Nephron progenitor cell (in vitro differentiated cells): Measurements from ENCODE around the gene CCDC57.

Experiments used
- DNase-seq: peaks from one replicate; pipeline ENCODE4 v3.0.0; 2021
- H3K27ac Mint-ChIP-seq: 2 replicates; pipeline ENCODE4 v1.8.0; 2021; ENCODE audit warnings: mild to moderate bottlenecking, moderate library complexity, mixed read lengths
- H3K27me3 Mint-ChIP-seq: 2 replicates; pipeline ENCODE4 v1.8.0; 2021; ENCODE audit warnings: mild to moderate bottlenecking, low read depth, mixed read lengths; ENCODE audit not compliant: poor library complexity
- H3K36me3 Mint-ChIP-seq: 2 replicates; pipeline ENCODE4 v1.8.0; 2021; ENCODE audit warnings: low read depth, mixed read lengths
- H3K4me1 Mint-ChIP-seq: 2 replicates; pipeline ENCODE4 v1.8.0; 2021; ENCODE audit warnings: mixed read lengths
- H3K4me3 Mint-ChIP-seq: 2 replicates; pipeline ENCODE4 v1.8.0; 2021; ENCODE audit warnings: mild to moderate bottlenecking, moderate library complexity, mixed read lengths
- H3K9me3 Mint-ChIP-seq: 2 replicates; pipeline ENCODE4 v1.8.0; 2021; ENCODE audit warnings: mild to moderate bottlenecking, moderate library complexity, mixed read lengths
- TF ChIP-seq, protein P1 (sequence below): fragments of 200-600 bp; sonication (generic); IDR thresholded peaks from 2 replicates; pipeline ENCODE4 v1.5.0; 2021; ENCODE audit warnings: antibody characterized with exemption

Gene CCDC57

GRCh38 chr17:82246365-82247181 is 33.9 kb upstream of the CCDC57 start:
- H3K36me3 Mint-ChIP-seq = peaks cover 67% of the 10 kb centered on the region
- H3K4me3 Mint-ChIP-seq = no peak overlapping the region
- peaks cover 36% of the 10 kb centered on the region for H3K4me1 Mint-ChIP-seq
- no peaks in the 10 kb centered on the region for H3K9me3 Mint-ChIP-seq
- H3K27ac Mint-ChIP-seq = peak overlapping the region; percentile 85
- TF ChIP-seq, protein P1, sequence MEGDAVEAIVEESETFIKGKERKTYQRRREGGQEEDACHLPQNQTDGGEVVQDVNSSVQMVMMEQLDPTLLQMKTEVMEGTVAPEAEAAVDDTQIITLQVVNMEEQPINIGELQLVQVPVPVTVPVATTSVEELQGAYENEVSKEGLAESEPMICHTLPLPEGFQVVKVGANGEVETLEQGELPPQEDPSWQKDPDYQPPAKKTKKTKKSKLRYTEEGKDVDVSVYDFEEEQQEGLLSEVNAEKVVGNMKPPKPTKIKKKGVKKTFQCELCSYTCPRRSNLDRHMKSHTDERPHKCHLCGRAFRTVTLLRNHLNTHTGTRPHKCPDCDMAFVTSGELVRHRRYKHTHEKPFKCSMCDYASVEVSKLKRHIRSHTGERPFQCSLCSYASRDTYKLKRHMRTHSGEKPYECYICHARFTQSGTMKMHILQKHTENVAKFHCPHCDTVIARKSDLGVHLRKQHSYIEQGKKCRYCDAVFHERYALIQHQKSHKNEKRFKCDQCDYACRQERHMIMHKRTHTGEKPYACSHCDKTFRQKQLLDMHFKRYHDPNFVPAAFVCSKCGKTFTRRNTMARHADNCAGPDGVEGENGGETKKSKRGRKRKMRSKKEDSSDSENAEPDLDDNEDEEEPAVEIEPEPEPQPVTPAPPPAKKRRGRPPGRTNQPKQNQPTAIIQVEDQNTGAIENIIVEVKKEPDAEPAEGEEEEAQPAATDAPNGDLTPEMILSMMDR = no peak
- no peak for DNase-seq
- no peaks in the 10 kb centered on the region for H3K27me3 Mint-ChIP-seq

DNA sequence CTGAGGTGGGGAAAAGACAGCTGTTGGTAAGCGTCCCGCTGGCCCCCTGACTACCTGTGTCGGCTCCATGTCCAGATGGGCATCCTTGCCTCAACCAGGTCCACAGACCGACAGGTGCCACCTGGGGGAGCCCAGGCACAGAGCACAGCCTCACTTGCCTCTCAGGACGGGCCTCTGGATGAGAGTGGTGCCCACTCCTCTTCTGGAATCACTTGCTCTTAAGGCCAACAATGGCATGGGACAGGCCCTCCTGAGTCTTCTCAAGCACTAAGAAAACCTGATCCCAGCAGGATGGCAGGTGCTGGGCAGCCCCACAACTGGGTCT is 33.4 kb upstream of the CCDC57 start:
- no peaks in the 10 kb centered on the region for H3K27me3 Mint-ChIP-seq
- peaks cover 61% of the 10 kb centered on the region for H3K36me3 Mint-ChIP-seq
- TF ChIP-seq, protein P1 = no peak

DNA sequence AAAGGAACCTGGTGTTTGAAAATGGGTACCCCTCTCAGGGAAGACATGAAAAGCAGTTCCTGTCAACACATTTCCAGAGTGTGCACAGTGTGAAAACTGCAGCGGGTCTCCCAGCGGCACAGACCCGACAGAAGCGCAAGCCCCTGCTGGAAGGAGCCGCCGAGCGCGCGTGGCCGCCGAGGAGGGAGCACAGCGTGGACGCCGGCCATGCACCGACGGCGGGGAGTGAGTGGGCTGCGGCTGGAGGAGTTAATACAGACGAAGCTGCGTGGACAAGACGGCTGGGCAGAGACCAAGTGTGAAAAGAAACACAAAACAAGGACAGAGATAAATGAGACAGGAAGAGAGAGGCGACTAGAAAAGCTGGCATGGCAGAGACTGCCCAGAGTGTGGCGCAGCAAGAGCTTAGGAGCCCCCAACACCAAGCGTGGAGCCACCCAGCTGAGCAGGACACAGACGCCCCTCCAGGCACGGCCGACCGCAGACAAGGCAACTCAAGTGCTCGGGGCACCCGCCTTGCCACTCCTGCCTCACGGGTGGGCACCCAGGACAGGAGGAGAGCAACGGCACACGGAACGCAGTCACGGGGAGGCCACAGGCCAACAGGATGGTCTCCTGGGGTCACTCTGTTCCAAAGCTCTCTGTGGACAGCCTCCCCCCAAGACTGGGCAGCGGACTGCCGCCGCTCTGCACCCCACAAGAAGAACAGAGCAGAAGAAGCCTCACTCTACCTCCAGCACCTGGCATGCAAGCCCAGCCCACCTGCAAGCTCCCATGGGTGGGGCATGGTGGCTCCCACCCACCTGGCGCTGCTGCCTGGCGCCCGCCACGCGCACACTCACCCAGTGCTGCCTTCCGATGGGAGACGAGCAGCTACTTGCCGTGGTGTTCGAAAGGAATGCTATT is 32.7 kb upstream of the CCDC57 start:
- Mint-ChIP-seq H3K27me3 (no peaks in the 10 kb centered on the region), H3K36me3 (peaks cover 56% of the 10 kb centered on the region), H3K4me1 (peaks cover 48% of the 10 kb centered on the region), H3K4me3 (no peak overlapping the region), H3K9me3 (no peaks in the 10 kb centered on the region), H3K27ac (peak overlapping the region; percentile 93)
- no peak for DNase-seq
- TF ChIP-seq, protein P1 = no peak

More for the DNA sequence above, 33.4 kb upstream of the CCDC57 start:
- no peak overlapping the region for H3K4me3 Mint-ChIP-seq
- no peaks in the 10 kb centered on the region for H3K9me3 Mint-ChIP-seq
- DNase-seq = no peak
- H3K4me1 Mint-ChIP-seq = peaks cover 42% of the 10 kb centered on the region
- H3K27ac Mint-ChIP-seq = no peak overlapping the region

- peak overlapping the region; percentile 93 for H3K27ac Mint-ChIP-seq
- H3K9me3 Mint-ChIP-seq = no peaks in the 10 kb centered on the region
- no peaks in the 10 kb centered on the region for H3K27me3 Mint-ChIP-seq
- H3K4me1 Mint-ChIP-seq = peaks cover 53% of the 10 kb centered on the region
- TF ChIP-seq, protein P1 = peak; percentile 49
- H3K4me3 Mint-ChIP-seq = peak overlapping the region; percentile 57
- peaks cover 56% of the 10 kb centered on the region for H3K36me3 Mint-ChIP-seq
- no peak for DNase-seq
Measured at GRCh38 chr17:82244413-82245133, 31.9 kb upstream of the CCDC57 start.

DNA sequence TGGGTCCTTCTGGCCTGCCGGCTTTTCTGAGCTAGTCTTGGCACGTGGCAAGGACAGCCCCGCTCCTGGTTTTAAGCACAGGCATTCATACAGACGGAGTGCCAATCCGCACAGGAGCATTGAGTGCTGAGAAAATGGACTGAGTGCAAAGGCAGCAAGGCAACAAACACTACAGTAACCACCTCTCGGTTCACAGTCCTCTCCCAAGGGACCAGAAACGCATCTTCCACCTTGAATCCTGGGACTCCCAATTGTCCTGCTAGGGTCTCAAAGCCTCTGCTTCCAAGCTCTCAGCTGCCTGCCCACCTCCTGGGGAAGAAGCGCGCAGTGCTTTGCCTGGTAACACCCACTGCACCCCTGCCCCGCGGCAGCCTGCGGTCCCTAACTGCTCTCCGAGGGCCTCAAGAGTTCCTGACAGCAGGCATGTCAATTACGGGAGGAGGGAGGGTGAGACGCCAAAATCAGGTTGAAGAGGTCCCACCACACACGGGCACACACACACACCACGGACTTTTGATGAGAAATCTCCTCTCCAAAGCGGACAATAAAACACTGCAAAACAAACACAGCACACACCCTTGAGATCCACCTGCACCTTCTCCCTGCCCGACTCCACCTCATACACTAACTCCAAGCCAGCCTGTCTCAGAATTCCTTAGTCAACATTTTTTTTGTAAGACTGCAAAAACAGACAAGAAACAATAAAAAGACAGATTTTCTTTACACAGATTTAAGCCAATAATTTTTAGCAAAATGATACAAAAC is 31.2 kb upstream of the CCDC57 start:
- H3K4me3 Mint-ChIP-seq = peak overlapping the region; percentile 57
- peaks cover 54% of the 10 kb centered on the region for H3K36me3 Mint-ChIP-seq
- no peaks in the 10 kb centered on the region for H3K9me3 Mint-ChIP-seq
- peaks cover 55% of the 10 kb centered on the region for H3K4me1 Mint-ChIP-seq
- DNase-seq = no peak
- no peaks in the 10 kb centered on the region for H3K27me3 Mint-ChIP-seq
- TF ChIP-seq, protein P1 = no peak
- peak overlapping the region; percentile 93 for H3K27ac Mint-ChIP-seq
